Activated CD8-positive, alpha-beta memory T cell treated with anti-CD3 and anti-CD28 coated beads for 48 hours (primary cell): ENCODE data around the gene CD37.
"Not testable (repeated sequence)": the region's sequence is repeated elsewhere in the genome, so short reads cannot be mapped to it uniquely, and the experiment has no call there.

Experiments
- DNase-seq, 3 experiments: peaks; one replicate each; pipeline ENCODE4 v3.0.0-alpha.2; 2020; ENCODE audit warnings: low read depth in 2 of 3, low spot score in 2 of 3

CD37 gene

DNA sequence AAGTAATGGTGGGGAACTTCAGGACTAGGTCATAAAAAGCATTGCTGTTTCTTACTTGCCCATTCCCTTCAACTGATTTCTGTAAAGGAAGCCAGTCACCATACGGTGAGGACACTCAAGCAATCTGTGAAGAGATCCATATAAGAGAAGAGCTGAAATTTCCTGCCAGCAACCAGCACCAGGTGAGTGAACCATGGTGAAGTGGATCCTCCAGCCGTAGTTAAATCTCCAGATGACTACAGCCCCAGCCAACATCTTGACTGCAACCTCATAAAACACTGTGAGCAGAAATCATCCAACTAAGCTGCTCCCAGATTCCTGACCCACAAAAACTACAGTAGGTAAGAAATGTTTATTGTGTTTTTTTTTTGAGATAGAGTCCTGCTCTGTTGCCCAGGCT lies 6.5 kb upstream of the CD37 start:
- DNase-seq: no peak

DNA sequence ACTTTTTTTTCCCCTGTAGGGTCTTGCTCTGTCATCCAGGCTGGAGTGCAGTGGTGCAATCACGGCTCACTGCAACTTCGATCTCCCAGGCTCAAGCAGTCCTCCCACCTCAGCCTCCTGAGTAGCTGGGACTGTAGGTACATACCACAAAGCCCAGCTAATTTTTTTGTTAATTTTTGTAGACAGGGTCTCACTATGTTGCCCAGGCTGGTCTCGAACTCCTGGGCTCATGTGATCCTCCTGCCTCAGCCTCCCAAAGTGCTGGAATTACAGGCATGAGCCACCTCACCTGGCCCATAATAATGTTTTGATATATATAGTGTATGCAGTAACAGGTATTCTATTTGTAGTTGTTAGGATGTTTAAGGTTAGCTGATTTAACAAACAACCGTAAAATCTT lies 4.0 kb upstream of the CD37 start:
- not testable (repeated sequence) for DNase-seq

DNA sequence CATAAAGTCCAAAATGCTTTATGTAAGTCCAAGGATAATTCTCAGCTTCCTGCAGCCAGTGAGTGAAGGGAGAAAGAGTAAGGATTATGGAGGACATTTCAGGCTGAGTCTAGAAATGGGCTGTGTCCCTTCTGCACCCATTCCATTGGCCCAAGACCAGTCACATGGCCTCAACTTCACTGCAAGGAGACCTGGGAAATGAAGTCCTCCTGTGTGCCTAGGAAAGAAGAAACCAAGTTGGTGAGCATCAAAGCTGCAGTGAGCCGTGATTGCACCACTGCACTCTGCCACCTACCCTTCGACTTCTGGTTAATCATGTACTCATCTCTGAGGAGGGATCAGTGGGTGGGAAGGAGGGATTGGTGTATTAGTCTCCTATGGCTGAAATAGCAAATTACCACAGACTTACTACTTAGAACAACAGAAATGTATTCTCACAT lies 3.6 kb upstream of the CD37 start:
- peak in 1 of 3 experiments; percentile 36 for DNase-seq

DNA sequence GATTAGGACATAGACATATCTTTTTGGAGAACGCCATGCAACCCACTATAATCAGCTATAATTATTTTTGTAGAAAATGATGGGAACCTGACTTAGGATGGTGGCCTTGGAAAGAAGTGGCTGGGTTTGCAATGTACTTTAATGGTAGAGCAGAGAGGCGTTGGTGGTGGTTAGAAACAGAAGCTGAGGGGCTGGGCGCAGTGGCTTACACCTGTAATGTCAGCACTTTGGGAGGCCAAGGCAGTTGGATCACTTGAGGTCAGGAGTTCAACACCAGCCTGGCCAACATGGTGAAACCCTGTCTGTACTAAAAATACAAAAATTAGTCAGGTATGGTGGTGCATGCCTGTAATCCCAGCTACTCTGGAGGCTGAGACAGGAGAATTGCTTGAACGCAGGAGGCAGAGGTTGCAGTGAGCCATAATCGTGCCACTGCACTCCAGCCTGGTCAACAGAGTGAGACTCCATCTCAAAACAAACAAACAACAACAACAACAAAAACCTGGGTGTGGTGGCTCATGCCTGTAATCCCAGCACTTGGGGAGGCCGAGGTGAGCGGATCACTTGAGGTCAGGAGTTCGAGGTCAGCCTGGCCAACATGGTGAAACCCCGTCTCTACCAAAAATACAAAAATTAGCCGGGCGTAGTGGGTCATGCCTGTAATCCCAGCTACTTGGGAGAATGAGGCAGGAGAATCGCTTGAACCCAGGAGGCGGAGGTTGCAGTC lies 2.4 kb upstream of the CD37 start:
- not testable (repeated sequence) for DNase-seq

DNA sequence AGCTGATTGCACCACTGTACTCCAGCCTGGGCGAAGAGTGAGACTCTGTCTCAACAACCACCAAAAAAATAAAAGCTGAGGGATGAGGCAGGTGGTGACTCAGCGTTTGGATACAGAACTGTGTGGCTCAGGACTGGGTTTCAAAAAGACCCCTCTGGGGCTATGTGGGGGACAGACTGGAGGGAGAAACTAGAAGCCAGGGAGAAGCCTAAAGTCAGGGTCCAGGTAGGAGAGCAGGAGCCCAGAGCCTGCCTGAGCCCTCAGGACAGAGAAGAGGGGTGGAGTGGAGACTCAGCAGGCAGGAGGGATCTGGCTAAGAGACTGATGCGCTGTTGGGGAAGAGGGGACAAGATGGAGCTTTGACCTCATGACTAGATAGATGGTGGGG lies 1.8 kb upstream of the CD37 start:
- no peak for DNase-seq

DNA sequence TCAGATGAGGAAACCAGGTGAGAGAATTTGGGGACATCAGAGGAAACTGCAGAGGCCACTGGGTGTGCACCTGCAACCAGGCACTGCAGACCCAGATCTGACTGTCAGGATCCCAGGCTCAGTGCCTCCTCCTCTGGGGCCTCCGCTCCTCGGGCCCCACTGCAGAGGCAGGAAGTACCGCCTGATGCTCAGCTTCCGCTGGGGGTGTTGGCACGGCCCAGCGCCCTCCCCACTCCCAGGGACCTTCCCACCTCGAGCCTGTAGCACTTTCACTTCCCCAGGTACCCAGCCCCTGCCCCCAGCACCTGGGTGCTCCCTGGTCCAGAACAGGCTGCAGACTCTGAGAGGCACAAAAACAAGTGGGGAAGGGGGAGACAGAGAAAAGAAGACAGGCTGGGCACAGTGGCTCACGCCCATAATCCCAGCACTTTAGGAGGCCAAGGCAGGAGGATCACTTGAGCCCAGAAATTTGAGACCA lies 1.4 kb upstream of the CD37 start:
- DNase-seq: peak in 1 of 3 experiments; percentile 33

DNA sequence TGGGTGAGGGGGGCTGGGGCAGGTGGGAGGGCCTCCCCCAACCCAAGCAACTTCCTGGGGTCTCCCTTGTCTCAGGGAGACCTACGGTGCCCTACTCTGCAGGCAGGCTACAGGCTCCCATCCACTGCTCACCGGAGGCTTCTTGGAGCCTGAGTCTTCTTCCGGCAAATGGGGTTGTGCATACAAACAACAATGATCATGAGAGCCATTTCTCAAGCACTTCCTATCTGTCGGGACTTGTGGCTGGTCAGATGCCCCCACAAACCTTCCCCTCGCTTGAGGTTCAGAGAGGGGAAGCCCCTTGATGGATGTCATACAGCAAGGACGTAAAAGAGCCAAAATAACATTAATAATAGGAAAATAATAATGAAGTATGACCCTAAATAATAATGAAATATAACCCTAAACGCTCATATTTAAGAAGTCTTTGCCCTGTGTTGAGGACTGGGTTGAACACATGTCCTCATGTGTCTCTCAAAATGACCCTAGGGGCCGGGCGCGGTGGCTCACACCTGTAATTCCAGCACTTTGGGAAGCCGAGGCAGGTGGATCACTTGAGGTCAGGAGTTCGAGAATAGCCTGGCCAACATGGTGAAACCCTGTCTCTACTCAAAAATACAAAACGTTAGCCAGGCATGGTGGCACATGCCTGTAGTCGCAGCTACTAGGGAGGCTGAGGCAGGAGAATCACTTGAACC lies 727 bp downstream of the CD37 start:
- no peak for DNase-seq

DNA sequence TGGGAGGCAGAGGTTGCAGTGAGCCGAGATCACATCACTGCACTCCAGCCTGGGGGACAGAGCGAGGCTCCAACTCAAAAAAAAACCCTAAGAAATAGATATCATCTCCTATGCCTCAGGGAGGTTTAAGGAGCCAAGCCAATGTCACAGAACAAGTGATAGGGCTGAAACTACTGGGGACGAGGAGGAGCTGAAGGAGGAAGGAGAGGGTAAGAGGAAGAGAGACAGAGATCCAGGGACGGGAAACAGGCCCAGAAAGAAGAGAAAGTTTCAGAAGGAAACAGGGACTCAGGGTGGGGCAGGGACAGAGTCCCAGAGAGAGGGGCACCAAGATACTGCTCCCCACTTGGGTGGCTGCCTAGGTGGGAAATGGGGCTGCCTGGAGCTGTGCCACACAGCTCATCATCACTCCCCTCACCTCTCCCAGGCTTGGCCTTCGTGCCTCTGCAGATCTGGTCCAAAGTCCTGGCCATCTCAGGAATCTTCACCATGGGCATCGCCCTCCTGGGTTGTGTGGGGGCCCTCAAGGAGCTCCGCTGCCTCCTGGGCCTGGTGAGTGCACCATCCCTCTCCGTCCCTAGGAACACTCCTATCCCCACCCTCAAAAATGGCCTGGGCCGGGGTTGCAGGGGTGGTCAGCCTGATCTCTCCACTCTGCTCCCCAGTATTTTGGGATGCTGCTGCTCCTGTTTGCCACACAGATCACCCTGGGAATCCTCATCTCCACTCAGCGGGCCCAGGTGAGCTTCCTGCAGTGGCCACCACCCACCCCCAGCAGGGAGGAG lies 1.5 kb downstream of the CD37 start:
- DNase-seq: no peak

DNA sequence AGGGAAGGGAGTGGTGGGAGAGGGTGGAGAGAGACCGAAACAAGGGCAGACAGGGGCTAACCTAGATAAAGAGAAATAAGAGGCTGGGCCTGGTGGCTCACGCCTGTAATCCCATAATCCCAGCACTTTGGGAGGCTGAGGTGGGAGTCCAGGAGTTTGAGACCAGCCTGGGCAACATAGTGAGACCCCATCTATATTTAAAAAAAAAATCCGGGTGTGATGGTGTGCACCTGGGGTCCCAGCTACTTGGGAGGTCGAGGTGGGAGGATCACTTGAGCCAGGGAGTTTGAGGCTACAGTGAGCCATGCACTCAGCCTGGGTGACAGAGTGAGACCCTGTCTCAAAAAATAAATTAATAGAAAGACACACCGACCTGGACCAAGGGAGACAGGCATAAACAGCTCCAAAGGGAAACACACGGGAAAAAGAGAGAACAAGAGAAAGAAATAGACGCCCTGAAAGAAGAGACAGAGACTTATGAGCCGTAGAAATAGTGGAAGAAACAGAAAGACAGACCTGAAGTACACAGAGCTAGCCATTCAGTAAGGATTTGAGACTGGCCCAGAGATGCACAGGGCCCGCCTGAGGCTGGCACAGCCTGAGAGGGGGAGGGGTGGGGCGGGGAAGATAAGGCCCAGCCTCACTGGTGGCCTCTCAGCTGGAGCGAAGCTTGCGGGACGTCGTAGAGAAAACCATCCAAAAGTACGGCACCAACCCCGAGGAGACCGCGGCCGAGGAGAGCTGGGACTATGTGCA lies 2.2 kb downstream of the CD37 start:
- DNase-seq: no peak

DNA sequence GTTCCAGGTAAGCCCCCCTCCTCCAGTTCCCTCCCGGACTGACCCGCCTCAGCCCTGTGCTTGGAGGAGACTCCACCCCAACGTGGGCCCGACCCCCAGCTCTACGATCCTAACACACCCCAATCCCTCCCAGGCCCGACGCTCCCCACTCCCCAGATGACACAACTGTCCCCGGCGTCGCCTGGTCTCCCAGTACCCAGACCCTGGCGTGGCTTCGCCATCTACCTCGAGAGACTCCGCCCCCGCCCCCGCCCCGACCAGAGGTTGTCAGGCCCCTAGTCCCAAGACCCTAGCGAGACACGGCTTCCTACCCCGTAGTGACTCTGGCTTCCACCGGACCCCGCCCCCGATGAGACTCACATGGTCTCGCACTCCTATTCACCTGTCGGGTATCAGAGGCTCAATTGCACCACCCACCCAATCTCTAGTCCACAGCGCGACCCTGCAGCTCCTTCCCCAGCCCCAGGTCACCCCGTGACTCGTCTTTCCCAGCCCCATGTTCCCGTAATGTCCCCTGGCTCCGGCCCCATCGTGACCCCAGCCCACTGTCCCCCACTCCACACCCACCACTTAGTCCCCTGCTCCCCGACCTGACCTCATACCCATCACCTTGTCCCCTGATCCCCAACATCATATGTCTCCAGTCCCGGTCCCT lies 2.9 kb downstream of the CD37 start:
- DNase-seq: no peak

DNA sequence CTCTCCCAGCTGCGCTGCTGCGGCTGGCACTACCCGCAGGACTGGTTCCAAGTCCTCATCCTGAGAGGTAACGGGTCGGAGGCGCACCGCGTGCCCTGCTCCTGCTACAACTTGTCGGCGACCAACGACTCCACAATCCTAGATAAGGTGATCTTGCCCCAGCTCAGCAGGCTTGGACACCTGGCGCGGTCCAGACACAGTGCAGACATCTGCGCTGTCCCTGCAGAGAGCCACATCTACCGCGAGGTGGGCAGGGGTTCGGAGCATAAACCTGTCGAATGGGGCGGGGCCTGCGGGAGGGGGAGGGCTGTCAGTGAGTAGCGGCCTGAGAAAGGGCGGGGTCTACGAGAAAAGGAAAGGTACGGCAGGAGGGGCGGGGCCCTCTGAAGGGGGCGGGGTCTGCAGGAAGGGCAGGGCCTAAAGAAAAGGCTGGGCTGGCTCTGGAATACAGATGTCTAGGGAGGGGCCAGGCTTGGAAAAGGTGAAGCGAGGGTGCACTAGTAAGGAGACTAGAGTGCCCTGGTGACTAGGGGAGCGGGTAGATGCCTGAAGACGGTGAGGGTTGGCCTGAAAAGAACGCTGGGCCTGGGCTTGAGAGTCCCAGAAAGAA lies 3.6 kb downstream of the CD37 start:
- no peak for DNase-seq

DNA sequence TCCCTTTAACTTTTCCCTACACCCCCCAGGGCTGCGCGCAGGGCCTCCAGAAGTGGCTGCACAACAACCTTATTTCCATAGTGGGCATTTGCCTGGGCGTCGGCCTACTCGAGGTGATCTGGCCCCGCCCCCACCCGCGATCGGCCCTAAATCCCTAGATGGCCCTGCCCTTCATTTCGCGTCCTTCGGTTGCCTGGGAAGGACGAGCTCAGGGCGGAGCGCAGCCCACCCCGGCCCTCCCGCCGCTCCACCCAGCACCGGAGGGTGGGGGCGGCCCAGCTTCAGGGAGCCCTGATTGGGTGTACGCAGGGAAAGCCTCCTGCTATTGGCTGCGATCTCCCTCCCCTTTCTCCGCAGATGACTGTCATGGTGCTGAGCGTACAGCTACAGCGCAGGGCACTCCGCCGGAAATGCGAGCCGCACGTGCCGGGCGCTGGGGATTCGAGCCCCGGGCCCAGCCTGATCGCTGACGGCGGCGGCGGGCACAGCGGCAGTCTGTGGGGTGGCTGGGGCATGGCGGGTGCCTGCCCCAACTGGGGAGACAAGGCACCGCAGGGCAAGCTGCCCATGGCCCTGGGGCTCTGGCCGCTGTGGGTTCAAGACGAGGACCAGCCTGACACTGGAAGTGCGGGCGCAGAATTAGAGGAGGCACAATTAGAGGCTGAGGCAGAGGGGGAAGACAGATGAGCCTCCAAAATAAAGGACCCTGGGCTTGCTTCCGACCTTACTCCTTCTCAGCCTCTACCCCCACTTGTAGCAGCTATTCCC lies 4.3 kb downstream of the CD37 start:
- DNase-seq: no peak

DNA sequence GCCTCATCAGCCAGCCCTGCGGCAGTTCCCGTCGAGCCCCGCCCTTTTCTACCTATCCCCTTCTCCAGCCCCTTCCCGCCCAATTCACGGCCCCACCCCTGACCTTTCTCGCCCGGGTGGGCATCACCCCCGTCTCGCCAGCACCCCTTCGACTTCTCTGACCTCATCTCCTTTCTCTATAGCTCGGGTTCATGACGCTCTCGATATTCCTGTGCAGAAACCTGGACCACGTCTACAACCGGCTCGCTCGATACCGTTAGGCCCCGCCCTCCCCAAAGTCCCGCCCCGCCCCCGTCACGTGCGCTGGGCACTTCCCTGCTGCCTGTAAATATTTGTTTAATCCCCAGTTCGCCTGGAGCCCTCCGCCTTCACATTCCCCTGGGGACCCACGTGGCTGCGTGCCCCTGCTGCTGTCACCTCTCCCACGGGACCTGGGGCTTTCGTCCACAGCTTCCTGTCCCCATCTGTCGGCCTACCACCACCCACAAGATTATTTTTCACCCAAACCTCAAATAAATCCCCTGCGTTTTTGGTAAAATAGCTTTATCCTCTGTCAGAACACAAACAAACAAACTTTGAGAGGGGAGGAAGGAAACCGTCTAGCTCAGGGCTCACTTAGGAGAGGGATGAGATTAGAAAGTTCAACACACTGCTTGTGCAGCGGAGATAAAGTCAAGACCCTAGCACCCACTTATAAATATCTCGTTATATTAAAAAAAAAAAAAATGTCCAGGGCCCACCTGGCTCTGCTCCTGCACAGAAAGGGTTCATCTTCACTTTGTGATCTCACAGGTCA lies 5.1 kb downstream of the CD37 start:
- DNase-seq: no peak

DNA sequence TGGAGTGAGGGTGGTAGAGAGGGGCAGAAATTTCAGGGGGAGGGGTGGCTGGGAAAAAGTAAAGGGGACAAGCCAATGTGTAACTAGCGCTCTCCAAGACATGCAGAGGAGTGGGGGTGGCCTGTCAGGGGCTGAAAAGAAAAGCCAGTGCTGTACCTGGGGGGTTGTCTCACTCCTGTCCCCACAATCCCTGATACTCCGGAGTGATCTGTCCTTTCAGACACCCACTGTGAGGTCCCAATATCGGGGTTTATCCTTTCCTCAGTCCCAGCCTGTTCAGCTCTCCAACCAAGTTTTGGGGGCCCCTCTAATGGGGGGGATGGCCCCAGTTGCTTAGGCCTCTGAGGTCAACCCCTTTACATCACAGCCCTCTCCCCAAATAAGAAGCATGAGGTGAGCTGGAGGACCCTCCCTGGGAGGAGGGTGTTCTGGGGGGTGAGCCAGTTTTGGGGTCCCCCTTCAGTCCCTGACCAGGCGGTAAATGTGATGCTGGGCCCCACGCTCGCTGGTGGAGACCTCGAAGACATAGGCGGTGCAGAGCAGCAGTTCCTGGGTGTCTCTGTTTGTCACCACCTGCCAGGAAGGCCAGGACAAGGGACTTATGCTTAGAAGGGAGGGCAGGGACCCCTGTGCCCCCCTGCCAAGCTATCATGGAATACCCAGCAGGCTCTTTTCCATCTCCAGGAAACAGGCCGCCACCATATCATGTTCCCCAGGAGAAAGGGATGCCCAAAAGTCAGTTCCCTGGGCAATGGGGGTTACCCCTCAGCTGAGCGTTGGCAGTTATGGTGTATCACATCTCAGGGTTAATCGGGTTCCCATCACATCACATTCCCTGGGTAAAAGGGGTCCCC lies 5.9 kb downstream of the CD37 start:
- DNase-seq: no peak

DNA sequence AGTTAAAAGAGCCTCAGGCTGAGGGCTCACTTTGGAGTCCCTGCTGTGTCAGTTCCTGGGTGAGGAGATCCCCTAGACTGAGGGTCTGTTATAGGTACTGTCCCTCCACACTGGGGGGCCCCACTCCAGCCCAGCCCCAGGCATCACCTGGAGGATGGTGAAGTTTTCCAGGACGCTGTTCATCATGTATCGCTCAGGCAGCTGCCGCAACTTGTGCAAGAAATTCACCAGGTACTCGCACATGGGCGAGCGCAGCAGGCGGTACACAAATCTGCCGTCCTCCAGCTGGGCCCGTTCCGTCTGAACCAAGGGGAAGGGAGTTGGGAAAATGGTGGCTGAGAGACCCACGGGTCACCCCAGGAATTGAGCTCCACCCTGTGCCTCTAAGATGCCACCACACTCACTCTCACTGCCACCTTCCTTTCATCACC lies 7.1 kb downstream of the CD37 start:
- DNase-seq: no peak

DNA sequence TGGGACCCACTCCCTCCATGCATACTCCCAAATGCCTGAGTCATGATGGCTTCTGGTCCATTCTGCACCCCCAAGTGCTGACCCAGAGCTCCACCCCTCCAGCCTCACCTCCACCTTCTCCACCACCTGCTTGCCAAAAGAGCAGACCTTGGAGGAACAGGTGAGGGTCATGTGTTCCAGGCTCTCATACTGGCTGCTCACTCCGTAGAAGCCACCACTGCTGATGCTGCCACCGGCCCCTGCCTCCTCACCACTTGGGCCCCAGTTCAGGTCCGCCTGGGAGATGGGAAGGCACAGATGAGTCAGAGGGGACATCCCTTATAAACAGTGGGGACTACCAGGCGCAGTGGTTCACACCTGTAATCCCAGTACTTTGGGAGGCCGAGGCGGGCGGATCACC lies 7.9 kb downstream of the CD37 start:
- DNase-seq: no peak

DNA sequence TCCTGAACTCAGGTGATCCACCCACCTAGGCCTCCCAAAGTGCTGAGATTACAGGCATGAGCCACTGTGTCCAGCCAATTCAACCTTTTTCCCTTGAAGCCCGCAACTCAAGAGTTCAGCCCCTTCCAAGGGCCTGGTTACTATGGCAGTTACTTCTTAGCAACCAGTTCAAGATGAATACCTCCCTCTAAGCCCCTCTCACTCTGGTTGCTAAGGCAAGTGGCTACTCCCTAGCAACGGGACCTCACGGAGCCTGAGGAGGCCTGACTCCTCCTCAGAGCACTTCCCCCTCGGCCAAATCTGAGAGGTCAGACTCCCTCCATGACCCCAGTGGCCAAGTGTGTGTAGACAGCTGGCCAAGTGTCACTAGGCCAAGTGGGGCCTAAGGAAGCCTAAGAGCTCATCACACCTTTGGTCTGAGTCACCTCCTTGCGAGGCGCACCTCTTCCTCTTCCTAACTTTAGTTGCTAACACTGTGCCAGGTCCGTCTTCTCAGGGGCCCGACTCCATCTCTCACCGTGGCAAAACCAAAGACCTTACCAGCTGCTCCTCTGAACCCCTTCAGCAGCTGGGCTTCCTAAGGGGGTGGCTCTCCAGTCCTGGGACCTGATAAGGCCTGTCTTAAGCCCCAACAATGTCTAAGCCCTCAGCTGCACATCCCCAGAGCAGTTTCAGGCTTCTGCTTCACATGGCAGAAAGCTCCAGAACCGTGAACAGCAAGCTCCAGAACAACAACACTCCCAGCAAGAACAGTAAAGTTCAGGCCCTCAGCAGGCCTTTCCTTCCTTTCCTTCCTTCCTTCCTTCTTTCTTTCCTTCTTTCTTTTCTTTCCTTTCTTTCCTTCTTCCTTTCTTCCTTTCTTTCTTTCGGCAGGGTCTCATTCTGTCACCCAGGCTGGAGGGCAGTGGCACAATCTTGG lies 9.6 kb downstream of the CD37 start:
- no peak for DNase-seq
